GM10847 (cell line): ENCODE measurements around the gene EIPR1.
A peak's percentile ranks its signal among the peaks of the same experiment; 100 is the strongest.

Source experiments
- POLR2A ChIP-seq: IDR thresholded peaks from 2 replicates; pipeline ENCODE4 v1.6.1; 2011; ENCODE audit not compliant: insufficient read length; ENCODE audit errors: extremely low read depth

EIPR1 gene

DNA sequence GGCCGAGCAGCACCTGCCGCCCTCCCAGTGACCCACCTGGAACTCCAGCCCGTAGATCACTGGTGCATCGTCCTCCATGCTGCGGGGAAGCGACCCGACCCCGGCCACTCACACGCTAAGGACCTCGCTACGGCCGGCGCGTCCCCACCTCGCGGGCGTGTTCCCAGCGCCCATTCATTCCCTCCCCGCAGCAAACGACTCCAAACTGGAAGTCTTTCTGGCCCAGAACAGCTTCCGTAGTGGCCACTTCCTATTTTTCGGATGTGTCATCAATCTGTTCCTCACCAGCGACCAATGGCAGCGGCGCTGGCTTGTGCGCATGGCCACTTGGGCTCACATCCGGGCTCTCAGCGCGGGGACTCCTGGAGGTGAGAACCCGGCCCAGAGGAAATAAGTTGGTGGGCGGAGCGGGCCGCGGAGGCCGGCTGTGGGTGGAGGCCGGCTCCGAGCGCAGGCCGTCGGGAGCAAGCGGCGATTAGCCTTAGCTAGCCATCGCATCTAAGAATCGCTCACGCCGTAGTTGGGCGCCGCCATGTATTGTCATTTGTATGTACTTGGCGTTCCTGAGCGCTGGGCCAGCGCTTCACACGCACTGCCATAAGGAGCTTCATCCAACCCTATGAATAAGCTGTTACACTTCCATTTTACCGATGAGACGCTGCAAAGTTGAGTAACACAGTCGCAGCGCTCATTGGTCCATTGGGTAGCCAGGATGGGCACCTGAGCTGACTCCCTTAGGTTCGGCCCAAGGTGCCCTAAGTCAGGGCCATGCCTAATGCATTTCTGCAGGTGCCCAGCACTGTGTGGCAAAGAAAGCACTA, at the start of gene EIPR1:
Gene EIPR1 (minus strand): TSS at position 207 of the 821 bp plus-strand sequence. CDS start 129 bp downstream, at position 78.
- peak; percentile 59 for TF ChIP-seq POLR2A

DNA sequence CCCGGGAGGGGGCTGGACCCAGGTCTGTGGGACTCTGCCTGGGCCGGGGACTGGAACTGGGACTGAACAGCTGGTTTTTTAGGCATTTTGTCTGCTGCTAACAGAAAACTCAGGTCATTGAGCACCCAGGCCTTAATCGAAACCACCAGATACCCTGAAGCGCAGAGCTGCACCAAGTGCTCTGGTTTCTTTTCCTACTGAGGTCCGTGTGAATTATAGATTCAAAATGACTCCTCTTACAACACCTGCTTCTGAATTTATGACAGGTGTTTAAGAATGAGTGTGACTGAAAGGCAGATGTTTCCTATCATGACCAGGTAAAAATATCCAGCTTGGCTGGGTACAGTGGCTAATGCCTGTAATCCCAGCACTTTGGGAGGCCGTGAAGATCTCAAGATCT, 49.7 kb upstream of the EIPR1 start:
- TF ChIP-seq POLR2A, result no peak

DNA sequence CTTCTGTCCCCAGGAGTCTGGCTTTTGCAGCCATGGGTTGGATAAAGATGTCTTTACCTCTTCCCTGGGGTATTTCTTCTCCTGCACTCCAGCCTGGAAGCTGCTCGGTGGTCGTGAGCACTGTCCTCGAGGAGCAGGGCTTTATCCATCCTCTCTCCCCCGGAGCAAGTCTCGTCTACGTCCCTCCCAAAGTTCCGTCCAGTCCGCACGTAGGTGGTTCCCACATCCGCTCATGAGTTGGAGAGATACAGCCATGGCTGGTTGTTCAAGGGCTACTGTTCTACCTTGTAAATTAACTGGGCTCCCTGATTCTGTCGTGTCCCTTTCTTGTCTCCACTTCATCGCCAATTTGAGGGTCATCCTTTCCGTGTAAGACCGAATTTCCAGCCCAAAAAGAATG, 49.0 kb upstream of the EIPR1 start:
- no peak for TF ChIP-seq POLR2A

DNA sequence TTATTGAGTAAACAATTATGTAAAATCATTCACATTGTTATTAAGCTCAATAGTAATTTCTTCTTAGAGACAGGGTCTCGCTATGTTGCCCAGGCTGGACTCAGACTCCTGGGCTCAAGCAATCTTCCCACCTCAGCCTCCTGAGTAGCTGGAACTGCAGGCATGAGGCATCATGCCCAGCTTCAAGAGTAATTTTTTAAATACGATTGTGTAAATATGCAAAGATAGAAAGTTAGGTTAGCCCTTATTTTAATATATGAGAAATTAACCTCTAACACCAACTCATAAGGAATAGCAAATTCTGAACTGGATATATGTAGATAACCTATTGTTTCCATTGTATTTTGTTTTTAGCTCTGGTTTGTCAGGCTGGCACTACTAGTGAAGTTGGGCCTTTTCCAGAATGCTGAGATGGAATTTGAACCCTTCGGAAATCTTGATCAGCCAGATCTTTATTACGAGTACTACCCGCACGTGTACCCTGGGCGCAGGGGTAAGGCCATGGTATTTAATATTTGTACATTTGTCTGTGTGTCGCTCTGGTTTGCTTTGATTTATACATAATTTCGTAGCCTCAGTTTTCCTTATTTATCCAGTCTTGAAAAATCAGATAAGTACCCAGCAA, 46.7 kb upstream of the EIPR1 start:
- no peak for TF ChIP-seq POLR2A

DNA sequence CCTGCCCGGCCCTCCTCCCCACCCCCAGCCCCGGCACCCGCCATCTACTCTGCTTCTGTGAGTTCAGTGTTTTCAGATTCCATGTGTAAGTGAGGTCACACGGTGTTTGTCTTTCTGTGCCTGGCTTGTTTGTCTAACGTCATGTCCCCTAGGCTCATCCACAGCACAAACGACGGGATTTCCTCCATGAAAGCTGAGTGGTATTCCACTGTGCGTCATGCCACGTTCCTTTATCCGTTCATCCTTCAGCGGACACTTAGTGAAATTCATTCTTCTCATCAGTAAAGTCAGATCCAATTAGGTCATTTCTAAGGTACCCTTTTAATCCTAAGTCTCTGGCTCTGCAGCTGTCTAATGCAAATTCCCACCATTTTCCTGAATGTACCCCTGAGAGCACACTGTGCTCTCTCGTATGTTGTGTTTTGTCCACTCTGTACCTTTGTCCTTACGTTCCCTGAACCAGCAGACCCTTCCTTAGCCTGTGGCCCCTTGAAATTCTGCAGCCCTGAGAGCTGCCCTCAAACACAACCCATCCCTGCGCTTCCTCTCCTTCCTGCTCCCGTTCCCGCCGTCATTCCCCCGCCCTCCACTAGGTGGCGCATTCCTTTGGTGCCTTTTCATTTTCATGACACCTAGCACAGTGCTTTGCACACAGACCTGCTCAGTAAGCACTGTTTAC, 46.0 kb upstream of the EIPR1 start:
- no peak for TF ChIP-seq POLR2A

DNA sequence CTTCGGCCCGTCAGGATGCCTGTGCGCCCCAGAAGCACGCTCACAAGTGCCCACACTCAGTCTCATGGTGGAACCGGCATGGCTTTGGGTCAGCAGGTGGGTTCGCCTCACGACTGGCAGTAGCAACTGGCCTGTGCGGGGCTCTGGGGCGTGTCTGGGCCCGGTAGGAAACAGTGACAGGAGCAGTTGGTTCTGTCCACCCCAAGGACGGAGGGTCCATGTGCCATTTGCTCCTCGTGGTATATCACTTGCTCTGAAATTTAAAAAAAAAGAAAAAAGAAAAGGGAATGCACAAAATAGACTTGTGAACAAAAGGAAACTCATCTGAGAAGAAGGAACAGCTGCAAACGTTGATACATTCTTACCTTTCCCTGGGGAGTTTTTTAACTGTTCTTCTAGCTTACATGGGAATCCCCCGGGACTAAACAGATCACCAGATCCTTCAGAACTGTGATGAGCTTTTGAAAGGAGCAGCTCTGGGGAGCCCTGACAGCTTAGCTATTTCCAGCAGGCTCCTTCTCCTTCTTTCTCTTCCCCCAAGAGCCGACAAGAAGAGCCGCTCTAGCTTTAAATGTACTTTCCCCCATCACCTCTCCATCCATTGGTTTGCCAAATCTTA, 44.7 kb upstream of the EIPR1 start:
- TF ChIP-seq POLR2A, result no peak

DNA sequence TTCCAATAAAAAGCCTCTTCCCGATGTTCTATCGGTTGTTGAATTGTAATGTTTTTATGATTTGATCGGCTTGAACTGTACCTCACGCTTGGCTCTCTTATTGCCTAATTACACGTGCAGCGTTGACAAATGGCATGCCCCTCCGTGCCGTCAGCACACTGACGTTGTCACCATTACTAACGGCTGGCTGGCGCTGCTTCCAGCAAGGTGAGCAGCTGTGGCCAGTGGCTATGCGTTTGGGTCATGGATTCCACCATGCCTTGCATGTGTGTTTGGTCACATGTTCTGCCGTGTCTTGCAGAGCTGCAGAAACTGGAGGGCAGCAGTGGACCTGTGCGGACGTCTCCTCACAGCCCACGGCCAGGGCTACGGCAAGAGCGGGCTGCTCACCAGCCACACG, 44.0 kb upstream of the EIPR1 start:
- no peak for TF ChIP-seq POLR2A

DNA sequence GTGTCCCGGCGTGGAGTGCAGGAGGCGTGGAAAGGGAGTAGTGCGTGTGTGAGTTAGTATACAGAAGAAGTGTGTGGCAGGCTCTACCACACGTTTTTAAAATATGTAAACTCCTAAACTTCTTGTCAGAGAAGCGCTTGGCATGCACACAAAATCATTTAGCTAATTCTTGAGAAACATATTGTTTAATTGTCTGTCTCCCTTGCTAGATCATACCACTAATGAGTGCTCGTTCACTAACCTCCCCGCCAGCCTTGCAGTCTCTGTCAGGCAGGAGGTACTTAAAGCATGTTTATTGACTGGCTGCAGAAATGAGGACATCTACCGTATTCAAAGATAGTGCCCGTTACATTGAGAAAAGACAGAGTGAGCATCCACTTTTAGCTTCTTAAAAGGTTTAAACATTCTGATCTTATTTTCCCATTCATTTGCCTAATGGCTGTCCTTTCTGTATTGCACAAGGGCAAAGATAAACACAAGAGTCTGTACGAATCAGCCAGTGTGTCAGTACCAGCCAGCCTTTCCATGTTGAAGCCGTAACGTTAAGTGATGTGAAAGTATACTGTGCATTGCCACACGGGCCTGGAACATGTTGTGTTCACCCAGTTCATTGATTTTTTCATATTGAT, 43.3 kb upstream of the EIPR1 start:
- TF ChIP-seq POLR2A, result no peak

DNA sequence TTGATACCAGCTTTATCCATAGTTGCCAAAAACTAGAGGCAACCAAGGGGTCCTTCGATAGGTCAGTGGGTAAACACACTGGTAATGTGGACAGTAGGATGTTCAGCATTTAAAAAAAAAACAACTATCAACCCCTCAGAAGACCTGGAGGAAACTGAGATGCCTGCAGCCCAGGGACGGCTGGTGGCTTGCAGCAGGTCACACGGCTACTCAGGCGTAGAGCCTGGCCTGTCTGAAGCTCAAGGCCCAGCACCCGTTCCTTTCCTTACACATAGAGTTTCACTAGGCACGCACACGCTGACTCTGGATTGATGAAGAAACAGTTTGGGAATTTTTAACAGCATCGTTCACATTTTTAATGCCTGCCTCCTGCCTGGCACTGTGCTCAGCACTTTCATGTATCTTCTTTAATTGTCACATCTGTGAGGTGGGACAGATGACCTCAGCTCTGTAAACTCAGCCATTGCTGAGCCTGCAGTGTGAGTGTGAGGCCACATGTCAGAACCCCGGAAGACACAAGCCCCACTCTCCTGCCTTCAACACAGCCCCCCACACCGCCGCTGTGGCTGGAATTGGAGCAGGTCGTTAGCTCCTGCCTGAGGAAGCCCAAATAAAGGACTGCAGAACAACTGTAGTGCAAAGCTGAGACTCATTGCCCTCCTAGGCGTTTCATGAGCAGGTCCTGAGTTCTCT, 42.6 kb upstream of the EIPR1 start:
- no peak for TF ChIP-seq POLR2A

DNA sequence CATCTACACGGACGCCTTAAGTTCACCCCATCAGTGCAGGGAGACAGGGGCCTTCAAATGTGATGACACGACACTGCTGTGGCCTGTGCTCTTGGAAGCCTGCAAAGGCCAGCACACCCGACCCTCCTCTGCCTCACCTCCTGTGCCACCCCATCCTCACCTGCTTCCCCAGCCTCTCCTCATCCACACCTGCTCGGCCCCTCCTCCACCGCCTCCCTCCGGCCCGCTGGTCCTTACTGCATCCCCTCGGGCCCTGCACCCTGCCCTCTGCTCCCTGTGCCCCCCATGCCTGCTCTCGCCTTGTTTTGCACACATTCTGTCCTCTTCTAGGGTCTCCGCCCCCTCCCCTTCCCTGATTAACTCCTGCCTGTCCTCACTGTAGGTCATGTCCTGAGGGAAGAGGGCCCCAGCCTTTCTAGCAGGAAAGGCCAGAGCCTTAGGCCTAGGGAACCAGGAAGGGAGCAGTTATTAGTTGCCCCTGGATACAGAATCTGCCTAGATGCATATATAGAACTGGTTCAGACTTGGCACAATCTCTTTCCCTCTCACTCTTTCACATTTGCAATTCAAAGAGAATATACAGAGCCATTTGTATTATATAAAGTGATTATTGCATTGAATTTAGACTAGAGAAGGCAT, 41.3 kb upstream of the EIPR1 start:
- TF ChIP-seq POLR2A, result no peak

DNA sequence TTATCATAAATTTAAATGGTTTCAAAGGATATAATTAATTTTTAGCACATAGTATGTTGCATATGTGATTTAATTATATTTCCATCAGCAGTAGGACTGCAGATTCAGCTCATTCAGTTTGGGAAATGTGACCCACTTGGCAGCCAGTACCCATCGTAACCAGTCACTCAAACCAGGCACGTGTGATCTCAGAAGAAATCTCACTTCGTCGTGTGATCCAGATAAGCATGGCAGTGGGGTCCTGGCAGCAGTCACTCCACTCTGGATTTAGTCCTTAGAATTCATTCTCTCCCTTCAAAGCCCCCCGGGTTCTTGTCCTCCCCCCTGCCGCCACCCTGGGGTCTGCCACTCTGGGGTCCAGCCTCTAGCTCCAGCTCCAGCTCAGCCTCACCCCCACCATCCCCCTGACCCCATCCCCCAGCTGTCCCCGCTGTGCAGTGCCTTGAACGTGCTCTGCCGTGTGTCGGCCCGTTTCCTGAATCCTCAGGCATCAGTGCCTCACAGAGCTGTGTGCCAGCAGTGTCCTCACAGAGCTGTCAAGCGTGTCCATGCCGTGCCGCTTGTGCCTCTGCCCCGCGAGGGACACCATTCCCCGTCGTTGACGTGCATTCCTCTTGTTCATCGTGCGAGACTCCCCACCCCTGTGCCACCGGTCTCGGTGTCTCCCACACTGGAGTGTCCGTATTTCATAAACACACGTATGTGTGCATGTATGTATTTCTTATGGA, 36.7 kb upstream of the EIPR1 start:
- no peak for TF ChIP-seq POLR2A

DNA sequence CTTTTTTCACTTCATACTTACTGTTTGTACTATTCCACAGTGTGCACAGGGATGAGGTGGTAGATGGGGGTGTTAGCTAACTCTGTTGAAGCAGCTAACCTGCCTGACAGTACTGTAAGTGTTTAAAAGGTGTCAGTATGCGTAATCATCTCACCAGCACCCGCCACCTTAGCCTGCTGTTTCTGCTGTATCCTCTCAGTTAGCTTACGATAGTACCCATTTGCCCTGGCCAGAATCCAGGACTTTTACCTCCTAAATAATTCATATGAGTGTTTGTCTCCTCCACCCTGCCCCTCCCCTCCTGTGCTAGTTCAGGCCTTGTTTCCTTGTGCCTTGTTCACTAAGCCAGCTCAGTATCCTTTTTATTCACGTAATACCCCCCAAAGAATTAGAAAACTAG, 36.1 kb upstream of the EIPR1 start:
- TF ChIP-seq POLR2A, result no peak

DNA sequence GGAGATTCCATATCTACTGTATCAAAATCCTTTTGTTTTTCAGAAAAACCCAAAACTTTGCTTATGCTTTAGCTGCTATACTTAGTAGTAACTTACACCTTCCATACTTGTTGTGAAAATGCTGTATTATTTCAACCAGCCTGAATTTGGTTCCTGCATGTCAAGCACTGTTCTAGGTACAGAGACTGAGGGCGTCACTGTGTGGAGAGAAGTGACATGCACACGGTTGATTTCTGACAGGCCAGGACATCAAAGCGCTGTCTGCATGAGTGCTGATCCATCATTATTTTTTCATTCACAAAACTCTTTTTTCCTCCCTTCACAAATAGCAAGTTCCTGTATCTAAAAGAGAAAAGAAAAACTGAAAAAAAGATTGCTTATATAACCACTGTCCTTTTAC, 33.5 kb upstream of the EIPR1 start:
- no peak for TF ChIP-seq POLR2A
